Brain pericyte (primary cell): ENCODE data around the gene PCSK5.
"Not testable (repeated sequence)": the region's sequence is repeated elsewhere in the genome, so short reads cannot be mapped to it uniquely, and the experiment has no call there.

ENCODE experiments used
- DNase-seq: peaks from one replicate; pipeline ENCODE4 v3.0.0-alpha.2; 2012; ENCODE audit warnings: low read depth, low spot score

The PCSK5 gene

DNA sequence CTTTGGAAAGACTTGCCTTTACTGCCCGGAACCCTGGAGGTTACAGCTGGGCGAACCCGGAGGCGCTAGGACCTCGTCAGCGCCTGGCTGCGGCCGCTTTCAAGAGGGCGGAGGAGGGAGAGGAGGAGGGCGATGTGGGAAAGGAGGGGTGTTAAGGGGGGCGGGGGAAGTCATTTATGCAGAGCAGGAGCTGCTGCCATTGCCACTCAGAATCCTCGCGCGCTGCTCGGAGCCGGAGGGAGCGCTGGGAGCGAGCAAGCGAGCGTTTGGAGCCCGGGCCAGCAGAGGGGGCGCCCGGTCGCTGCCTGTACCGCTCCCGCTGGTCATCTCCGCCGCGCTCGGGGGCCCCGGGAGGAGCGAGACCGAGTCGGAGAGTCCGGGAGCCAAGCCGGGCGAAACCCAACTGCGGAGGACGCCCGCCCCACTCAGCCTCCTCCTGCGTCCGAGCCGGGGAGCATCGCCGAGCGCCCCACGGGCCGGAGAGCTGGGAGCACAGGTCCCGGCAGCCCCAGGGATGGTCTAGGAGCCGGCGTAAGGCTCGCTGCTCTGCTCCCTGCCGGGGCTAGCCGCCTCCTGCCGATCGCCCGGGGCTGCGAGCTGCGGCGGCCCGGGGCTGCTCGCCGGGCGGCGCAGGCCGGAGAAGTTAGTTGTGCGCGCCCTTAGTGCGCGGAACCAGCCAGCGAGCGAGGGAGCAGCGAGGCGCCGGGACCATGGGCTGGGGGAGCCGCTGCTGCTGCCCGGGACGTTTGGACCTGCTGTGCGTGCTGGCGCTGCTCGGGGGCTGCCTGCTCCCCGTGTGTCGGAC lies at the start of gene PCSK5:
Gene PCSK5, plus strand, starts transcription at position 202 of the 805 bp plus-strand sequence. Its CDS starts 509 bp downstream, at position 711.
- DNase-seq = peak; percentile 85

DNA sequence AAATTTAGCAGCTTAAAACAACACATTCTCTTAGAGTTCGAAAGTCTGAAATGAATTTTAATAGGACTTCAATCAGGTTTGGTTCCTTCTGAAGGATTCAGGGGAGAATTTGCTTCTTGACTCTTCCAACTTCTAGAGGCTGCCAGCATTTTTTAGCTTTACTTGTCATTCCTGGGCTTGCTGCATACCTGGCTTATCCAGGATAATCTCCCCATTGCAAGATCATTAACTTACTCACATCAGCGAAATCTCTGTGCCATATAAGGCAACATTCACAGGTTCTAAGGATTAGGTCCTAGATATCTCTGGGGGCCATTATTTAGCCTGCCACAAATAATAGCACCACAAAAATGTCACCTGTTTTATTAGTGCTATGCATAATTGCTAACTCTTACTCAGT lies 46.2 kb upstream of the PCSK5 start:
- no peak for DNase-seq

DNA sequence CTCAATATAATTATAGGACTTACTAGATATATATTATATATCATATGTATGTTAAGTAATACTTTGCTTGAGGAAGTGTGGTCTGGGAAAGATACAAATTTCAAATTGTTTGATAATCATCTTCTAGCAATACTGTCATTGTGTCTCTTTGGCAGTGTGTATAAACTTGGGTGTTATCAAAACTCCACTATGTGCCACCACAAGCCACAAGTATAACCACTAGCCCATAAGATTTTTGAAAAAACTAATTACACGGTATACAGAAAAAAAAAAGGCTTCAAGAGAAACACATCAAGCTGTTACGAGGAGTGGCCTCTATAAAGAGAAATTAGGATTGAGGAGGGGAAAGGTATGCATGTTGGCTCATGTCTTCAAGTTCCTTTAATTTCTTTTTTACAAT lies 44.7 kb upstream of the PCSK5 start:
- no peak for DNase-seq

DNA sequence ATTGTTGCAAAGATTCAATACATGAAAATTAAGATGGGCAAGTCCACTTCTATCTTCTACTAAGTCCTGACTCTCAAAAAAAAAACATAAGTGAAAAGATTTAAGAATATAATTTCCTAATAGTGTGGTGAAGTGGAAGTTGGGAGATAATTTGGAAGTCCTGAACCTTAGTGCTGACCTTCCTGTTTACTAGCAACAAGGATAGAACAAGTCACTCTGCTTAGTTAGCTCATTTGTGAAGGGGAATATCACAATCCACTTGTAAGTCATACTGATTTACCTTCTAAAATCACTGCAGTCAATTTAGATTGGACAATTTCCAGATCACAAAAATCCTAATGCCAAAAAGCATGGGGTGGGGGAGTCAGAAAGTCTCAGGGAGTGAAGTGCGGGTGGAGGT lies 43.4 kb upstream of the PCSK5 start:
- DNase-seq = no peak

DNA sequence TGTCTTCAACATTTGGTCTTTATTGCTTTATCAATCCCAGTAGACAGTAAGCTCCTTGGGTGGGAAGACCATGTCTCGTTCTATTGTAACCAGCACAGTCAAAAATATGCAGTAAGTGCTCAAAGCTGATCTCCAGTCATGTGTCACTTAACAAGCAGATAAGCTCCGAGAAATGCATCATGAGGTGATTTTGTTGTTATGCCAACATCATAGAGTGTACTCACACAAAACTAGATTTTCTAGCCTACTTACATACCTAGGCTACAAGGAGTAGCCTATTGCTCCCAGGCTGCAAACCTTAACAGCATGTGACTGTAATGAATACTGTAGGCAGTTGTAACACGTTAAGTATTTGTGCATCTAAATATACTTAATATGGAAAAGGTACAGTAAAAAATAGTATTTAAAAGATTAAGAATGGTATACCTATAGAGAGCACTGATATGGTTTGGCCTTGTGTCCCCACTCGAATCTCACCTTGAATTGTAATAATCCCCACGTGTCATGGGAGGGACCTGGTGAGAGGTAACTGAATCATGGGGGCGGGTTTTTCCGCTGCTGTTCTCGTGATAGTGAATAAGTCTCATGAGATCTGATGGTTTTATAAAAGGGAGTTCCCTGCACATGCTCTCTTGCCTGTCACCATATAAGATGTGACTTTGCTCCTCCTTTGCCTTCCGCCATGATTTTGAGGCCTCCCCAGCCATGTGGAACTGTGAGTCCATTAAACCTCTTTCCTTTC lies 39.8 kb upstream of the PCSK5 start:
- DNase-seq = no peak

DNA sequence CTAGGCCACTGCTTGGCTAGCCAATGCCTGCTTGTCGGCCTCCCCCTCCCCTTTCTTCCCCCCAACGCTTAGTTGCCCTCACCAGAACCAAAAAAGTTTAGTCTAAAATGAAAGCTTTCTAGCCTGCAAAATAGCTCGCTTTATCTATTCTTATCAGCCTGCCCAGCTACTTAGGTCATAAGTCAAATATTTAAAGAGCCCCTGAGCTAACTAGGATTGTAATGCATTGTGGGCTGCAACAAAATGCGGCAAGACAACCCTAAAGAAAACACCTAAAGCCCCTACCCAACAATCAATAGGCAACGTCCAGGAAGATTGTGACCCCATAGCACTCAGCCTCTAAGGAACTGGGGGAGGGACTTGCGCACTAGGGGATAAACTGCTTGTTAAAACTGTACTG lies 38.6 kb upstream of the PCSK5 start:
- DNase-seq = no peak

DNA sequence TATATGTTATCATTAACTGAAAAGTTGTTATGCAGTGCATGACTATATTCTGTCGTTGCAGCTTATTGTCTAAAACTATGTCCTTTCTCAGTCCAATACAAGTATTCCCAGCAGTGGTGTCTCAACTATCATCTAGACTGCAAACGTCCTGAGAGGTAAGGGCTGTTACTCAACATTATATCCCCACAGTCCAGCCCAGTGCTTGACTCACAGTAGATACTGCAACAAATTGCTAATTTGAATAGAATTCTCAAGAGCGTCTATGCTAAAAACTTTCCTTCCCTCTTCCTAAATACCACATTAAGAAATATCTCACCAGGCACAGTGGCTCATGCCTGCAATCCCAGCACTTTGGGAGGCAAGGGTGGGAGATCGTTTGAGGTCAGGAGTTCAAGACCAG lies 37.7 kb upstream of the PCSK5 start:
- no peak for DNase-seq

DNA sequence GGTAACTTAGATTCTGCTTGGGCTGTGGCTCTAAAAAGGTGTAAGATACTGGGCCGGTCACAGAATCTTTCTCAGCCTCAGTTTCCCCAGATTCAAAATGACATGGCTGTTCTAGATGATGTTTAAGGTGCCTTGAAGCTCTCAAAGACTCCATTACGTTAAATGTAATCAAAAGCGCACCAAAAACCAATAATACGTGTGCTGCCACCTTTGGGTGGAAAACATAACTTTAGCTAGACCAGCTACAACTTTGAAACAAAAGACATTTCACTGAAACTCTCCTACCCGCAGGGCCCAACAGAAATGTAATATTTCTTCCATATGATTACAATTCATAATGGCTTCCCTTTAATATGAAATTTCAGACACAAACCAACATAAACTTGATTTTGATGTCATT lies 35.0 kb upstream of the PCSK5 start:
- DNase-seq = peak; percentile 5

DNA sequence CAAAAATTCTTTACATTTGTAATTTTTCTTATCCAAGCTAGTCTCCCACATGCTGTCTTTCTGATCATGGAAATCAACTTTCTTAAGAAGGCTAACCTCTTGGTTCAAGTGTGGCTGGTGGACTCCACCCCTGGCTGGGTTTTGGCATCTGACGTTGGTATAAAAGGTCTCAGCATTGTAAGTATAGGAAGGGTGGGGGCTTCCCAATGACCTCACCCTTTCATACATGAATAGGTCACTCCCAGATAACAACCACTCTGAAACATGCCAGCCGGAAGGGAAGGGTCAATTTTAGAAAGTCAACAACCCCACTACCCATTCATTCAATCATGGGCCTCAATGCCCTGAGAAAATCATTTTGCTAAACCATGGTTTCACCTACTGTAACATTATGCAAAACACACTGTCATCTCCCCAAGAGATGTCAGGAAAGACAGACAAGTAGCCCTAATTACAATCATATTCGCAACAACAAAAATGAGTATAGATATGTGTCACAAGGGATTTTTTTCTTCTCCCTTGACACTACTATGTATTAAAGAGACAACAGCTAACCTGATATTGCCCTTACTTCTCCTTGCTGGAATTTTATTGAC lies 31.9 kb upstream of the PCSK5 start:
- DNase-seq = no peak

DNA sequence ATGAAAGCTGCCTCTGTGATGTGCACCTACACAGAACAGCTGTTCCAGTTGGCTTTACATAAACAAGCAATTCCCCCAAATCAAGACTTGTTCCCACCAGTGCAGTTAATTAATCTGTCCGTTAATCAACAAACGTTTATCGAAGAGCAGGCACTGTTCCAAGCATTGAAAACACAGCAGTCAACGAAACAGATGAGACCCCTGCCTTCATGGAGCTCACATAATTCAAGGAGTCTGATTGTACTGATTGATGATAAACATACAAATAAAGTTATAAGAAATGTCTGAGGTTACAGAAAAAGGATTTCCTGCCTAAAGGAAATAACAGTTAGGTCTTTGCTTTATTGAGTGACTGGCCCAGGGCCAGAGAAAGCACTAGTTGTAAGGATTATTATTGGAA lies 26.2 kb upstream of the PCSK5 start:
- DNase-seq = no peak

DNA sequence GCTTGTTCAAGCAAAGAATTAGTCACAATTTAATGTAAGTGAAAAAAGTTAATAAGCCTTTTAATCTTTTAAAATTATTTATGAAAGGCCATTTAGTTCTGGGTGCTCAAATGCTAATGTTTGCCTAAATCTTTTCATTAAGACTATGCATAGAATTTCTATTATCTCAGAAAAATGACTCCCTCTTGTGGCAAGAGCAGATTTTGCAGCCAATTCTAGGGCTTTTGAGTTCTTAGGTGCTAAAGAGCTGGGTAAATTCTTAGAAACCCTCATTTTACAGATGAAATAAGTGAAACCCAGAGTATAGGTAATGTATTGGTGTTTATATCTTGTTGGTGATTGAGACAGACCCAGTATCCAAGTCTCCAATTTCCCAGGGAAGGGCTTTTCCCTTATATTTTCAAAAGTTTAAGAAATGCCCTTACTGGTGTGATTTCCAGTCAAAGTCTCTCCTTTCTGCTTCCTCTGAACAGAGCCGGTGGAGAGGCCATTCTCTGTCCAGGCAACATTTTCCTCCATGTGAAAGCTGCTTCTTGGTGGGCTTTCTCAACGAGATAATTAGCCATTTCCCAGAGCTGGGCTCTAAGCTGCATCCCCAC lies 24.1 kb upstream of the PCSK5 start:
- no peak for DNase-seq

DNA sequence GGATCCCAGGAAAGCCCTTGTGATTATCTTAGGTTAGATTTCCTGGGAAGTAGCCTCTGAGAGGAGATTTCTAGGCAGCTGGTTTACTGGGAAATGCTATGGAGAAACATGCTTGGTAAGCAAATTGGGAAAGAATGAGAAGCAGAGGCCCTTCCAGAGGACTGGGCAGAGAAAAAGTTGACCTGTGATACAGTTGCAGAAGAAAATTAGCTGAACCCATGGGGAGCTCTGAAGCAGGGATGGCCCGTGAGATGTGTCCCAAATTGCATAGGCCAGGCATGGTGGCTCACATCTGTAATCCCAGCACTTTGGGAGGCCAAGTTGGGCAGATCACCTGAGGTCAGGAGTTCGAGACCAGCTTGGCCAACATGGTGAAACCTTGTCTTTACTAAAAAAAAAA lies 21.9 kb upstream of the PCSK5 start:
- DNase-seq = not testable (repeated sequence)

DNA sequence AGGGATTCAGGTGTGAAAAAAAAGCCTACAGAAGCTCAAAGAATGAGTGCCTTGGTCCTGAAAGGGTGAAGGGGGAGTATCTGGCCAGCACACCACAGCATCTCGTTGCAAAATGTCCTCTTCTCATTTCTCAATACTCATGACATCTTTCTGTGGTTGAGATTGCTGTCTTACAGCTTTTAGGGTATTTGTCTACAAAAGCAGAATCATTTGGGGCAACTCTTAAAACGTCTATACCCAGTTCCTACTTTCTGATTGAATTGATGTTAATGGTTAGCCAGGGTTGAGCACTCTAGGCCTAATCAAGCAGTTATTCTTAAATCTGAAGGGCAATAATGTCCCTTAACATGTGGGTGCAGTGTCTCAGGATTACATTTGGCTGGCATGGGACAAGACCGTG lies 21.2 kb upstream of the PCSK5 start:
- no peak for DNase-seq

DNA sequence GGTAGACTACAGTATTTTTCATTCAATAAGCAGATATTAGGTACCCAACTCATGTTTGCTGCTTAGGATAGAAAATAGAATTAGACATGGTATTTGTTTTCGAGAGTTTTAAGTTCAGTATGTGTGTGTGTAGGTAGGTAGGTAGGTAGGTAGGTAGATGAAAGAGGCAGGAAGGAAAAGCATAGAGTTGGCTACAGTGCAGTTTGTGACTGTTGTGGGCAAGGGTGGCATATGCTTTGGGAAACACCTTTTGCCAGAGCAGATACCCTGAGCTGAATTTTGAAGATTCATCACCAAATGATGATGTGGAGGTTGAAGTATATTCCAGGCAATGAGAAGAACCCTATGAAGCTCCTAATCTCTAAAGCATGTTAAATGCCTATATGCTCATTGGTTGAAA lies 20.0 kb upstream of the PCSK5 start:
- DNase-seq = no peak

DNA sequence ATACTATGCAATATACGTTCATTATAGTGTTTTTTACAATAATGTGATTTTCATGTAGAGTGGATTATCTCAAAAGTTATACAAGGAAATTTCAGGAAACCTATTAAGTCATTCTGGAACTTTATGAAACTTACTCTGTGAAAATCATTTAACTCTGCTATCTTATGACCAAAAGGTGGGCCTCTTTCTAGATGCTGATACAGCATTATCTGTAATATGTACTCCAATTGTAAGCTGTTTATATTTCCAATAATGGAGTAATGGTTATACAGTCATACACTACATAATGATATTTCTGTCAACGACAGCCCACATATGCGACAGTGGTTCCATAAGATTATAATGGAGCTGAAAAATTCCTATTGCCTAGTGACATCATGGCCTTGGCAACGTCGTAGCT lies 18.8 kb upstream of the PCSK5 start:
- DNase-seq = no peak

DNA sequence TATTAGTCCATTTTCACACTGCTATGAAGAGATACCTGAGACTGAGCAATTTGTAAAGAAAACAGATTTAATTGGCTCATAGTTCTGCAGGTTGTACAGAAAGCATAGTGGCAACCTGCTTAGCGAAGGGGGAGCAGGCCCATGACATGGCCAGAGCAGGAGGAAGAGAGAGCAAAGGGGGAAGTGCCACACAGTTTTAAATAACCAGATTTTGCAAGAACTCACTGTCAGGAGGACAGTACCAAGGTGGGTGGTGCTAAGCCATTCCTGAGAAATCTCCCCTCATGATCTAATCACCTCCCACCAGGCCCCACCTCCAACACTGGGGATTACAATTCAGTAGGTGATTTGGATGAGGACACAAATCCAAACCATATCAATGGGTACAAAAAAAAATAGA lies 16.8 kb upstream of the PCSK5 start:
- DNase-seq = no peak

DNA sequence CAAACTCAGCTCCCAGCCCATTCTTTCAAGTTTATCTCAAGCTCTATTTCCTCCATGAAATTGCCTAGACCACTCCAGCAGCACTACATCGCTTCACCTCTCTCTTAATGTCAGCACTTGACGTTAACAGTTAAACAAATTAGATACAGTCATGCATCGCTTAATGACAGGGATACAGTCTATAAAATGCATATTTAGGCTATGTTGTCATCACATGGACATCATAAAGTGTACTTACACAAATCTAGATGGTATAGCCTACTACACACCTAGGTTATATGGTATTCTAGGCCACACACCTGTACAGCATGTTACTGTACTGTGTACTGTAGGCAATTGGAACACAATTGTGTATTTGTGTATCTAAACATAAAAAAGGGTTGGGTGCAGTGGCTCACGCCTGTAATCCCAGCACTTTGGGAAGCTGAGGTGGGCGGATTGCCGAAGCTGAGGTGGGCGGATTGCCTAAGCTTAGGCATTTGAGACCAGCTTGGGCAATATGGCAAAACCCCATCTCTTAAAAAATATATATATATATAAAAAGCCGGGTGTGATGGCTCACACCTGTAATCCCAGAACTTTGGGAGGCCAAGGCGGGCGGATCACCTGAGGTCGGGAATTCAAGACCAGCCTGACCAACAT lies 13.4 kb upstream of the PCSK5 start:
- no peak for DNase-seq

DNA sequence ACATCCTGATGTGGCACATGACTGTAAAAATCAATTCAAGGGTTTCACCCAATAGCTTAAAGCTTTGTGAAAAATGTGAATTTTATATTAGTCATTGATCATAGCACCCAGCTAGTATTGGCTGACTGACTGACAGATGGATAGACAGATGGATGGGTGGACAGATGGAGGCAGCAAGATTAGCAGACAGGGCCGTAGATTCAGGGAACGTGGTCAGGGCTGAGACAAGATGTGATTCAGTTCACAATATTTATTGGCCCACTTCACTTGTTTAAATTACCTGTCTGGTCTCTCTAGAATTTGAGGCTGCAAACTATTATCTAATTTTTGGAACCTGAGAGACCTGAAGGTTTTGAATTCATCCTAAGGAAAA lies 12.0 kb upstream of the PCSK5 start:
- DNase-seq = no peak

DNA sequence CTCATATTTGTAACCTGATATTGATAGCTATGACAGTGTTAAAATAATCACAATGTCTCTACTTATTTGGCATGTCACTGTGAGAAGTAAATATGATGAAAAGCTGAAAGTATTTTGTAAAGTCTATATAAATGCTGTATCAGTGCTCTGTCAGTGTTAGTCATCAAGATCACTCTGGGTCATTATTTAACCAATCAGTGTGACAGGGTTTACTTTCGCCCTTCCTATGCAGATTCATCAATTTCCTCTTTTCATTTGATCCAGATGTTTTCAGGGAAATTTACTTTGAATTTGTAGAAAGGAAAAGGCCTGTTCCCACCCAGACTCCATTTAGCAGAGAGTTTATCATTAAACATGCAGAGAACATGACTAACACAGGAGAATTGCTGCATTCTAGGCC lies 9.9 kb upstream of the PCSK5 start:
- no peak for DNase-seq

DNA sequence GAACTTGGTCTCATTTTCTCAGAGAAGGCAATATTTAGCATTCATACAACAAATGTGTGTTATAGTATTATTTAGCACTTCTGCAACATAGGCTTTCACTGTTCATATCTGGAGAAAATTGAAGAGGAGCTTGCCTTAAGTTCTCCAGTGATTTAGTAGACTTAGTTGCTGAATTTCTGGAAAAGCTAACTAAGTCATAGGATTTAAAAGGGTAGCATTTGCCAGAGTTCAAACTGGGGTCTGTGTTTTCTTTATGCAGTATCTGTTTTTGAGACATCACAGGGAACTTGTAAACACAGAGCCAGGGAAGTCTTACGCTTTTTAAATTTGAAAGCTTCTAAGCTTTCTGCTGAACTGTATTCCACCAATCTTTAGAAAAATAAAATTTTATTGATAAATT lies 8.7 kb upstream of the PCSK5 start:
- DNase-seq = no peak

DNA sequence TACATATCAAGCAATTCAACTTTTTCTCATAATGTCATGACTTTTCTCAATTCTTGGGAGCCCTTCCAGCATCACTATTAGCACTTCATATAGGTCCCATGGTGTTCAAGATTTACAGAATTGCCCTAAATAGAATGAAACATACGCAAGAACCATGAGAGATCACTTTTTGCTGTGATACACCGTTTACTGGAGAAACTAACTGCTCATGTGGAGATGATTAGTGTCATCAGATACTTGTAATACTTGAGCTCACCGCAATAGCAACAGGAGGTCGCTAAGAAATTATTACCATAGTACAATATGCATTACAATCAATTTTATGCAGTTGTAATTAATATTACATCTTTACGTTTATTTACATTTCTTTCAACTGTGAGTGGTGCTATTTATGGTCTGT lies 4.8 kb upstream of the PCSK5 start:
- no peak for DNase-seq

DNA sequence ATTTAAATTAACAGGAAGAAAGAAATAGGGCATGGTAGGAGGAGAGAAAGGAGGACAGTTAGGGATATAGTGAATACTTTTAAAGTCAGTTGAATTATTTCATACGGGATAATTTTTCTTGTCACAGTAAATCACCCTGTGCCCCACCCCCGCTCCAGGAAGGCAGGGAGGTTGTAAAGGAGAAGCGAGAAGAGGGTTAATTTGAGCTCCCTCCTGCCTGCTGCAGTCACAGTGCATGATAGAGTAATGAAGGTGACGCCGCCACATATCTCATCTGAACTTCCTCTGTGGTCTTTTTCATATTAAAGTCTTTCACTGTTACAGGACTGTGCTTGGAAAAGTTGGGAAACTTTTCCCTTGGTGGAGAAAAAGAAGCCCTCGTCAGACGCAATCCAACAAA lies 896 bp upstream of the PCSK5 start:
- no peak for DNase-seq
